Spleen (tissue), 11 donors: Measurements from ENCODE around the gene PANX1. TPM values are rescaled to one million over a fixed set of nuclear protein-coding genes. Genes with fewer than 3 reads are reported as not detected.
"Not testable (repeated sequence)": the region's sequence is repeated elsewhere in the genome, so short reads cannot be mapped to it uniquely, and the experiment has no call there.

Experiments
- DNase-seq: peaks from one replicate; pipeline ENCODE4 v3.0.0-alpha.2; 2020
- H3K27ac ChIP-seq, 8 donors: fragments of 200-600 bp; sonication (generic) in 7 of 8; 1 replicate in 4 of 8; 2 replicates in 4 of 8; pipeline versions ENCODE4 v1.5.0 to v1.8.0; 2016 to 2021; ENCODE audit warnings: inconsistent platforms in 4 of 8, mild to moderate bottlenecking in 4 of 8, moderate library complexity in 1 of 8
- H3K27me3 ChIP-seq, 7 donors: fragments of 200-600 bp; sonication (generic) in 6 of 7; replicated peaks in 1 of 7; 1 replicate in 4 of 7; 2 replicates in 3 of 7; pipeline versions ENCODE4 v1.5.0 to v1.8.0; 2016 to 2021; ENCODE audit warnings: inconsistent platforms in 3 of 7, mild to moderate bottlenecking in 1 of 7
- H3K36me3 ChIP-seq, 6 donors: fragments of 200-600 bp; sonication (generic) in 5 of 6; 1 replicate in 4 of 6; 2 replicates in 2 of 6; pipeline versions ENCODE4 v1.5.0 to v1.8.0; 2016 to 2021; ENCODE audit warnings: inconsistent platforms in 2 of 6
- H3K4me1 ChIP-seq, 6 donors: fragments of 200-600 bp; sonication (generic) in 5 of 6; 1 replicate in 3 of 6; 2 replicates in 3 of 6; pipeline versions ENCODE4 v1.5.0 to v1.8.0; 2016 to 2021; ENCODE audit warnings: inconsistent platforms in 3 of 6
- H3K4me3 ChIP-seq, 8 donors: fragments of 200-600 bp; sonication (generic) in 7 of 8; 1 replicate in 4 of 8; 2 replicates in 4 of 8; pipeline versions ENCODE4 v1.5.0 to v1.8.0; 2016 to 2021; ENCODE audit warnings: inconsistent platforms in 4 of 8, mild to moderate bottlenecking in 4 of 8, moderate library complexity in 2 of 8
- H3K9me3 ChIP-seq, 8 donors: fragments of 200-600 bp; sonication (generic) in 7 of 8; 1 replicate in 4 of 8; 2 replicates in 4 of 8; pipeline versions ENCODE4 v1.5.0 to v1.8.0; 2016 to 2021; ENCODE audit warnings: inconsistent platforms in 4 of 8
- POLR2A ChIP-seq, 3 donors: fragments of 450-650 bp; IDR thresholded peaks; one replicate each; pipeline ENCODE4 v1.5.1; 2017; ENCODE audit warnings: antibody characterized with exemption in 3 of 3, mild to moderate bottlenecking in 1 of 3
- POLR2AphosphoS5 ChIP-seq, 3 donors: sonication (generic); formaldehyde crosslinking; IDR thresholded peaks; one replicate each; pipeline ENCODE4 v1.5.1; 2017; ENCODE audit warnings: antibody characterized with exemption in 3 of 3
- WGBS, 5 donors: extraction: QIAGEN DNeasy Blood & Tissue Kit in 3 of 5; methylation state at CpG; one replicate each; pipeline versions ENCODE4 v1.1.5 to v1.1.7; 2013 to 2018; 5-methylcytosine and 5-hydroxymethylcytosine counted together
- intact Hi-C: fragments of 100-400 bp; cut with DNase I; formaldehyde crosslinking; loops from one replicate; pipeline ENCODE4 v1.15.0; 2023; ENCODE audit warnings: low total_unique reads
- polyA plus RNA-seq, 3 donors: library from polyadenylated mRNA; stranded (reverse); fragments of 200-250 nt; gene quantifications; one replicate each; pipeline ENCODE4 v1.2.1, GENCODE V29; 2013
- total RNA-seq, 7 donors: library from RNA; depleted of rRNA in 3 of 7; stranded (reverse); fragments of >200 nt in 3 of 7; fragmentation: NEBNext Ultra II Directional in 4 of 7; extraction: Animal tissue kit (Norgen Biotek cat#: 25700) in 4 of 7; gene quantifications; one replicate each; pipeline versions ENCODE4 v1.1.0 to v1.2.1, GENCODE V29; 2016 to 2021
- TF ChIP-seq, protein P1 (sequence below), 11 experiments: fragments of 200-600 bp in 7 of 11; fragments of 450-650 bp in 4 of 11; sonication (generic) in 4 of 11; IDR thresholded peaks in 8 of 11; conservative IDR thresholded peaks in 3 of 11; 1 replicate in 7 of 11; 2 replicates in 4 of 11; pipeline versions ENCODE4 v1.4.0 to v1.8.0; 2016 to 2021; ENCODE audit warnings: antibody characterized with exemption in 11 of 11, inconsistent platforms in 4 of 11, mild to moderate bottlenecking in 1 of 11
- donor health status: healthy with polysubstance abuse.
- donor health status: DM: no; HTN: no; CAD: no; lungs with moderate emphysema.
- donor health status: DM: no; HTN: no; CAD: no.
- donor health status: Bipolar disorder and iron deficiency.
- donor health status: healthy.
- donor health status: DM: no; HTN: no; CAD: no.
- donor health status: DM: yes; HTN: yes; CAD: no.

The PANX1 gene
- total and polyA plus RNA-seq, 10 donors = 1.6 to 15.1 (median 11.5) TPM

GRCh38 chr11:94151903-94152677 is 23.4 kb downstream of the PANX1 start:
- DNase-seq = no peak
- no peaks in the 10 kb centered on the region for H3K27me3 ChIP-seq
- TF ChIP-seq POLR2A (IDR thresholded peaks at IDR 0.05) = no peak
- H3K9me3 ChIP-seq = no peaks in the 10 kb centered on the region
- intact Hi-C loops = no loop called here
- H3K4me1 ChIP-seq = peaks cover 2 to 73% (median 27%) of the 10 kb centered on the region in 6 donors
- peaks cover 0 to 37% (median 2%) of the 10 kb centered on the region in 6 donors for H3K36me3 ChIP-seq
- WGBS, 5 donors = 86 to 97% (median 90%) methylated on average over 5 to 6 of the region's 6 CpGs
- no peak overlapping the region for H3K27ac ChIP-seq
- H3K4me3 ChIP-seq = no peak overlapping the region

- 73 to 99% (median 88%) methylated on average over 6 of the region's 6 CpGs for WGBS, 5 donors
Measured at GRCh38 chr11:94152678-94153065, 24.0 kb downstream of the PANX1 start.

GRCh38 chr11:94153320-94153719 is 24.7 kb downstream of the PANX1 start:
- no peak for DNase-seq
- no peak for TF ChIP-seq POLR2AphosphoS5 (IDR thresholded peaks at IDR 0.05)
- TF ChIP-seq POLR2A (IDR thresholded peaks at IDR 0.05) = no peak
- TF ChIP-seq, protein P1, sequence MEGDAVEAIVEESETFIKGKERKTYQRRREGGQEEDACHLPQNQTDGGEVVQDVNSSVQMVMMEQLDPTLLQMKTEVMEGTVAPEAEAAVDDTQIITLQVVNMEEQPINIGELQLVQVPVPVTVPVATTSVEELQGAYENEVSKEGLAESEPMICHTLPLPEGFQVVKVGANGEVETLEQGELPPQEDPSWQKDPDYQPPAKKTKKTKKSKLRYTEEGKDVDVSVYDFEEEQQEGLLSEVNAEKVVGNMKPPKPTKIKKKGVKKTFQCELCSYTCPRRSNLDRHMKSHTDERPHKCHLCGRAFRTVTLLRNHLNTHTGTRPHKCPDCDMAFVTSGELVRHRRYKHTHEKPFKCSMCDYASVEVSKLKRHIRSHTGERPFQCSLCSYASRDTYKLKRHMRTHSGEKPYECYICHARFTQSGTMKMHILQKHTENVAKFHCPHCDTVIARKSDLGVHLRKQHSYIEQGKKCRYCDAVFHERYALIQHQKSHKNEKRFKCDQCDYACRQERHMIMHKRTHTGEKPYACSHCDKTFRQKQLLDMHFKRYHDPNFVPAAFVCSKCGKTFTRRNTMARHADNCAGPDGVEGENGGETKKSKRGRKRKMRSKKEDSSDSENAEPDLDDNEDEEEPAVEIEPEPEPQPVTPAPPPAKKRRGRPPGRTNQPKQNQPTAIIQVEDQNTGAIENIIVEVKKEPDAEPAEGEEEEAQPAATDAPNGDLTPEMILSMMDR (IDR thresholded peaks at IDR 0.05 in 8 of 11, conservative IDR thresholded peaks at IDR 0.05 in 3 of 11) = no peak
- H3K4me1 ChIP-seq = peaks cover 2 to 61% (median 26%) of the 10 kb centered on the region in 6 donors
- H3K27me3 ChIP-seq = no peaks in the 10 kb centered on the region
- no peak overlapping the region for H3K4me3 ChIP-seq
- intact Hi-C loops = no loop called here
- no peaks in the 10 kb centered on the region for H3K9me3 ChIP-seq
- WGBS, 5 donors = 92 to 100% (median 96%) methylated on average over 3 of the region's 3 CpGs
- peaks cover 0 to 37% (median 2%) of the 10 kb centered on the region in 6 donors for H3K36me3 ChIP-seq
- no peak overlapping the region for H3K27ac ChIP-seq

More at GRCh38 chr11:94152678-94153065, 24.0 kb downstream of the PANX1 start:
- Histone ChIP-seq H3K4me1 (peaks cover 2 to 67% (median 27%) of the 10 kb centered on the region in 6 donors), H3K36me3 (peaks cover 0 to 37% (median 2%) of the 10 kb centered on the region in 6 donors), H3K27ac (no peak overlapping the region), H3K9me3 (no peaks in the 10 kb centered on the region), H3K27me3 (no peaks in the 10 kb centered on the region), H3K4me3 (no peak overlapping the region)
- TF ChIP-seq POLR2A (IDR thresholded peaks at IDR 0.05) (no peak), POLR2AphosphoS5 (IDR thresholded peaks at IDR 0.05) (no peak)
- TF ChIP-seq, protein P1 (IDR thresholded peaks at IDR 0.05 in 8 of 11, conservative IDR thresholded peaks at IDR 0.05 in 3 of 11) = no peak
- intact Hi-C loops = no loop called here
- DNase-seq = no peak

DNA sequence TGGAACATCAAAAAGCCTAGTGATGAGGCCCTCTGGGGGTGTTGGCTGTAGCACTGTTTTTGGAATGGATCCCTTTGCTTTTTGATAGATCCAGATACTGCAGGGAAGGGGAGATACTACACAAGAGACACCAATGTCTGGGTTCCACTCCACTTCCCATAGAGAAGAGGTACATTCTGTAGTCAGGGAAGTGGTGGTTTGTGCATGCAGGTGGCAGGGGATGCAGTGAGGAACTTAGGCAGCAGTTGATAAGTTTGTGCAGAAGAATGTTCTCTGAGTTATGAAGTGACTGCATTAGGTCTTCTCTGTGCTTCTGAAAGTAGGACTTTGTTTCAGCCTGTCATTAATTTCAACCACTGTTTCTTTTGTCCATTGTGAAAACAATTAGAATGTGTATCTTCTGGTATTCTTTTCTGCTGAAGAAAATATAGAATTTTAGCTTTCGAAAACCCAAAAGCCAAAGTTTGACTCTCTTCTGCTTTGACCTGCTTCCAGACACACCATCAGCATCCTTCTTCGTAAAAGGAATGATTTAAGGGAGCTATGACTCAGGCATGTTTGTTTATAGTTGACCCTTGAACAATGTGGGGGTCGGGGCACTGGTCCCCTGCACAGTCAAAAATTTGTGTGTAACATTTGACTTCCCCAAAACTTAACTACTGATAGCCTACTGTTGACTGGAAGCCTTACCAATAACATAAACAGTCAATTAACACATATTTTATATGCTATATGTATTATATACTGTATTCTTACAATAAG is 25.6 kb downstream of the PANX1 start:
- Histone ChIP-seq H3K9me3 (no peaks in the 10 kb centered on the region), H3K36me3 (peaks cover 0 to 37% (median 2%) of the 10 kb centered on the region in 6 donors), H3K4me3 (no peak overlapping the region), H3K27ac (no peak overlapping the region), H3K27me3 (no peaks in the 10 kb centered on the region), H3K4me1 (peaks cover 2 to 51% (median 23%) of the 10 kb centered on the region in 6 donors)
- DNase-seq = no peak
- WGBS, 5 donors = 76 to 85% (median 82%) methylated on average over 3 of the region's 3 CpGs
- intact Hi-C loops = no loop called here
- no peak for TF ChIP-seq POLR2AphosphoS5 (IDR thresholded peaks at IDR 0.05)
- no peak for TF ChIP-seq POLR2A (IDR thresholded peaks at IDR 0.05)
- TF ChIP-seq, protein P1 (IDR thresholded peaks at IDR 0.05 in 8 of 11, conservative IDR thresholded peaks at IDR 0.05 in 3 of 11) = no peak

GRCh38 chr11:94157339-94157738 is 28.7 kb downstream of the PANX1 start:
- H3K36me3 ChIP-seq = peaks cover 0 to 37% (median 2%) of the 10 kb centered on the region in 6 donors

More at GRCh38 chr11:94157339-94157738, 28.7 kb downstream of the PANX1 start:
- H3K4me3 ChIP-seq, H3K9me3 ChIP-seq, DNase-seq, H3K27me3 ChIP-seq, intact Hi-C loops, H3K27ac ChIP-seq: not testable (repeated sequence)
- peaks cover 0 to 21% (median 3%) of the 10 kb centered on the region in 6 donors for H3K4me1 ChIP-seq
- 92 to 97% (median 95%) methylated on average over 2 to 3 of the region's 3 CpGs for WGBS, 5 donors
